A673 (cell line): ENCODE results near the gene DHDDS.
"Not testable (repeated sequence)": the region's sequence is repeated elsewhere in the genome, so short reads cannot be mapped to it uniquely, and the experiment has no call there.

Experiments
- CTCF ChIP-seq: fragments of 300-800, 200-600 bp; sonication (generic); conservative IDR thresholded peaks from 2 replicates; pipeline ENCODE4 v1.5.1; 2017; ENCODE audit warnings: low read depth, mild to moderate bottlenecking, antibody characterized with exemption, low read length, moderate library complexity, mixed read lengths
- EZH2 ChIP-seq: fragments of 200-600 bp; sonication (generic); IDR thresholded peaks from 2 replicates; pipeline ENCODE4 v1.6.1; 2017; ENCODE audit warnings: borderline replicate concordance, low read depth, mild to moderate bottlenecking, mixed read lengths, antibody characterized with exemption, low read length; ENCODE audit not compliant: poor library complexity, severe bottlenecking

- not testable (repeated sequence) for TF ChIP-seq CTCF, EZH2
Measured at GRCh38 chr1:26515836-26516235, 83.7 kb downstream of the DHDDS start.
